NCI-H1436 (cell line): ENCODE data around the gene ANKS4B.
"Not testable (repeated sequence)": the region's sequence is repeated elsewhere in the genome, so short reads cannot be mapped to it uniquely, and the experiment has no call there.

ENCODE experiments used
- DNase-seq: peaks from one replicate; lab custom pipeline; 2025; lab: John Stamatoyannopoulos, UW

The ANKS4B gene

DNA sequence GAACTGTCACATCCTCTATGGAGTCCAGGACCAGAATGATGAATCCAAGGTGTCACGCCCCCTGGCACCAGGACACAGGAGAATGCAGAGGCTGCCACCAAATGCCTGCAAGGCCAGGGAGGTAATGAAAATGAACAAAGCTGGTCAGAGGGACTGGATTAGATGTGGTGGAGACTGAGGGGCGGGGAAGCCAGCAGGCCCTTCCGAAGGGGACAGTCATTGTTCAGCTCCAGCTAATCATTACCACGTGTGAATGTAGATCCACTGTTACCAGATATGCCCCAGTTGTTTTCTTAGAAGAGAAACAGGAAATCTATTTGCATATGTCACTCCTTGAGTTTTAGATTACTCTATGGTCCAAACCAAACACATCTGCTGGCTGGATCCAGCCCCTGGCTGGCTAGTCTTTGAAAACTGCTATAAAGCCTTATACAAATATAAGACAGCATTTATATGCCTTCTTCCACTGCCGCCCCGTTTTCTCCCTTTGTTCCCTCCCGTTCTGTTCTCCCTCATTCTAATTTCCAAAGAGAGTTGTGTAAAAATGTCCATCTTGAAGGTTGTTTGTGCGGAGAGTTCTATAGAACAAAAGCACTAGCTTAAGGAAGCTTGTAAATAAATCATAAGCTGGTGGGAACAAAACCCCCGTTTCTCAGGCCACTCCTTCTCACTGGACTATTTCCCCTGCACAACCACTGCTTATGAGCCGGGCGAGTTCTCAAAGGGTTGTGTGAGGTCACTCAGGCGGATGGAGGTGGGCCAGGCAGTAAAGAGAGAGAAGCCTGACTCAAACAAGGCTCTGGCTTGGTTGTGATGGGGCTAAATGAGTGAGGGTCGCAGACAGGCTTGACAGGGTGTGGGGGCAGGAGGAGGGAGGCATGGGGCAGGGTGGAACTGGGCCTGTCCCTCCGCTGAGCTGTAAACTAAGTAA lies 30.4 kb downstream of the ANKS4B start:
- no peak for DNase-seq

DNA sequence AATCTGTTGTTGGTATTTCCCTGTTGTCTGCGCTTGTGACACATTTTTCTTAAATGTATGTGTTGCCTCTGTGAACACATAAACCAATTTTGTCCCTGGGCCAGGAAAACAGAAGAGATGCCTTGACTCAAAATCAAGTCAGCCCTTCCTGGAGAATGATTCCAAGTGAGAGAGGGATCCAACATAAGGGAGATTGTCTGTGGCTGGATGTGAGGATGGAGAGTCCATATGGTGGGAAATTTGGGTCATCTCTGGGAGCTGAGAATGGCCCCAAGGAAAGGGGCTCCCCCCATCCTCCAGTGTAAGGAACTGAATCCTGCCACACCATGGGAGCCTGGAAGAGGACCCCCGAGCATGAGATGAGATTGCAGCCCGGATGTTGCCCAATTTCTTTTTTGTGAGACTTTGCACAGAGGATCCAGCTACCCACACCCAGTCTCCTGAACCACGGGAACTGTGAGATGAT lies 31.1 kb downstream of the ANKS4B start:
- no peak for DNase-seq

- DNase-seq: no peak
These were observed 31.8 kb downstream of the ANKS4B start for GRCh38 chr16:21265104-21265837.

DNA sequence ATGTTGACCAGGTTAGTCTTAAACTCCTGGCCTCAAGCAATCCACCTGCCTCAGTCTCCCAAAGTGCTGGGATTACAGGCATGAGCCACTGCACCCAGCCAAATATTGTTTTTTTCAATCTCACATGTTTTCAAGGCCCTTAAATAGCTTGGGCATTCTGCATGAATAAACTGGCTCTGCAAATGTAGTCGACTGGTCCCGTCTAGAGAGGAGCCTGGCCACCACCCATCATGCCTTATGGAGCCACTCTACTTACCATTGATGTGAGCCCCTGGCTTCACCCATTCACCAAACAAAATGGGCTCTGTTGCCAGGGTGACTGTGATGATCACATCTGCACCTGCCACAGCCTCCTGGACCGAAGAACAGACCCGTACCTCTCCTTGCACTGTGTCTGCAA lies 33.8 kb downstream of the ANKS4B start:
- DNase-seq: no peak

DNA sequence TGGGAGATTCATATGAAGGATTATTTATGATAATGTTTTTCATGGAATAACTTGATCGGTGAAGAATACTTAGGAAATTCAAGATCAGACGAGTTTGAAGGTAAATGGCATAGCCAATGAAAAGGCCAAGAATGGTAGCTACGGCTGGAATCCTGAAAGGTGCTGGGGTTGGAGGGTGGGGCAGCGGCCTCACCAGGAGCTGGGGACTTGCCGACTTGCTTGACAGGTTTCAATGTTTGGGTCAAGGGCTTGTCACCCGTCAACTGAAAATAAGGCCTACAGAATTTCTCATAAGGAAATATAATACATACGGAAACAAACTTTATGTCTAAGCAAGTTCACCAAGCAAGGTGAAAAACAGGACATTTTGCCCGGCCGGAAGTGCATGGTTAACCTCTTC lies 34.7 kb downstream of the ANKS4B start:
- no peak for DNase-seq

GRCh38 chr16:21272253-21272652 lies 38.8 kb downstream of the ANKS4B start:
- no peak for DNase-seq

DNA sequence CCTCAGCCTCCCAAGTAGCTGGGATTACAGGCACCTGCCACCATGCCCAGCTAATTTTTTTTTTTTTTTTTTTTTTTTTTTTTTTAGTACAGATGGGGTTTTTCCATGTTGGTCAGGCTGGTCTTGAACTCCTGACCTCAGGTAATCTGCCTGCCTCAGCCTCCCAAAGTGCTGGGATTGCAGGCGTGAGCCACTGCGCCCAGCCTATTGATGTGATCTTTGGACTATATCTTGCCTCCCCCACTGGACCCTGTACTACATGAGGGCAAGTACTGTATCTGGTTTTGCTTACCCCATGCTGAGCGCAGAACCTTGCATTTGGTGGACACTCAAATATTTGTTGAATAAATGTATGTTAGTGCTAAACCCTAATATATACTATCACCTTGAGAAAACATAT lies 39.3 kb downstream of the ANKS4B start:
- DNase-seq: not testable (repeated sequence)

DNA sequence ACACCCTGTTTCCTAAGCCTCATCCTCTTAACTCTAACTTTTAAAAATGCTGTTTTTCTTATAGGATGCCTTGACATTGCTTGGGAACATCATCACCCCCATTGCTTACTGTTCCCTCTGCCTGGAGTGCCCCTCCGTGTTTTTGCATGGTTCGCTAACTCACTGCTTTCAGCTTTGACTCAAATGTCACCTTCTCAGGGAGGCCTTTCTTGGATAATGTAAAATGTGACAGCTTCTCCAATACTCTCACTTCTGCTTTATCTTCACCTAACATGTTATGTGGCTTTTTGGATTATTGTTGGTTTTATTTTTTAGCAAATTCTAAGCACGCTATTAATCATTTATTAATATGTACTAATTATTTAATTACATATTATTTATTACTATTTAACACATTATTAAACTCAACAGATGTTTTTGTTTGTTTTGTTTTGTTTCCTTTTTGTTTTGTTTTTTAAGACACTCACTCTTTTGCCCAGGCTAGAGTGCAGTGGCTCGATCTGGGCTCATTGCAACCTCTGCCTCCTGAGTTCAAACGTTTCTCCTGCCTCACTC lies 40.8 kb downstream of the ANKS4B start:
- no peak for DNase-seq

DNA sequence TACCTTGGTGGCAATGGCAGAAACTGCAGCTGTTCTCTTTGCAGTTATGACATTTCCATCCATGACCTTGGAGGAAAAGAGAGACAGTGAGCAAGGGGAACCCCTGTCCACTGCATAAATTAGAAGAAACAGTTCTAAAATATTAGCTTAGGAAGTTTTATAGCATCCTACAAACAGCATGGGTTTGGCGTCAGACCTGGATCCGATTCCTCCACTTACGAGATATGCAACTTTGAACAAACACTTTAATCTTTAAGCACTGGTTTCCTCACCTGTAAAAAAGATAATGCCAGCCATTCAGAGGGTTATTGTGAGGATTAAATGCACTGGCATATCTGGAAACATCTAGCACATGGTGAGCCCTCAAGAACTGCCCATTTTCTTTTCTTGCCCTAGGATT lies 42.0 kb downstream of the ANKS4B start:
- DNase-seq: no peak

- DNase-seq: no peak
These were observed 42.6 kb downstream of the ANKS4B start for GRCh38 chr16:21276090-21276489.

- no peak for DNase-seq
These were observed 43.8 kb downstream of the ANKS4B start for GRCh38 chr16:21277045-21277926.

DNA sequence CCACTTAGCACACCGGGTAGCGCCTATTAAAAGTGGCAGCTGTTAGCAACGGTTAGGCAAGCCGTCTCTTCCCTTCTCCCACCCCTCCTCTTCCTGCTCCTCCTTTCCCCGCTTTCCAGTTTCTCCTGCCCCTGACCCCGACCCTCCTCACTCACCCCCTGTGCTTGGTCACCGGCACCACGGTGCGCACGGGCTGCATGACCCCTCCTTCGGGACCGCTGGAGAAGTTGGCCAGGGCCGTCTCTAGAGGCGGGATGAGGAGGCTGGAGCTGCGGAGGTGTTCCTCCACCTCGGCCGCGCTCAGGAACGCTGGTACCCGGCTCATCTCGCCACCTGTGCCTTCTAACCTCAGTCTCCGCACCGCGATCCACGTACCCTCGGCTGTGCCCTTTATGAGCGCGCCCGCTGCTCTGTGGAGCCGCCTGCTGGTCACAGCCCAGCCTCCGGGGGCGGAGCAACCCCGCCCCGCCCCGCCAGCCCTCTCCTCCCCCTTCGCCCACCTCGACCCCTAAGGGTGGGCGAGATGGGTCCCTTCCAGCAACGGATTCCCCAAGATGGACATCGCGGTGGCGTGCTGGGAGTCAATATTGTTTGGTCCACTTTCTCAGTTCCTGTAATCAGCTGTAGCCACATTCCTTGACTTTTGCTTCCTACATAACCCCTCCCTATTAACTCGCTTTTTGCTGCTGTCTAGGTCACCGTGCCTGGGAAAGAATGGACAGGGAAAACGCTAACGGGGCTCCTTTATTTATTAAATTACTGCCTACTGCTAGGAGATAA lies 44.6 kb downstream of the ANKS4B start, which contains the start of gene CRYM:
CRYM (minus strand) TSS at position 364 of the 780 bp plus-strand sequence; CDS start at position 325, 39 bp downstream.
- DNase-seq: peak; percentile 63

- no peak for DNase-seq
These were observed 46.0 kb downstream of the ANKS4B start for GRCh38 chr16:21279501-21279900.

DNA sequence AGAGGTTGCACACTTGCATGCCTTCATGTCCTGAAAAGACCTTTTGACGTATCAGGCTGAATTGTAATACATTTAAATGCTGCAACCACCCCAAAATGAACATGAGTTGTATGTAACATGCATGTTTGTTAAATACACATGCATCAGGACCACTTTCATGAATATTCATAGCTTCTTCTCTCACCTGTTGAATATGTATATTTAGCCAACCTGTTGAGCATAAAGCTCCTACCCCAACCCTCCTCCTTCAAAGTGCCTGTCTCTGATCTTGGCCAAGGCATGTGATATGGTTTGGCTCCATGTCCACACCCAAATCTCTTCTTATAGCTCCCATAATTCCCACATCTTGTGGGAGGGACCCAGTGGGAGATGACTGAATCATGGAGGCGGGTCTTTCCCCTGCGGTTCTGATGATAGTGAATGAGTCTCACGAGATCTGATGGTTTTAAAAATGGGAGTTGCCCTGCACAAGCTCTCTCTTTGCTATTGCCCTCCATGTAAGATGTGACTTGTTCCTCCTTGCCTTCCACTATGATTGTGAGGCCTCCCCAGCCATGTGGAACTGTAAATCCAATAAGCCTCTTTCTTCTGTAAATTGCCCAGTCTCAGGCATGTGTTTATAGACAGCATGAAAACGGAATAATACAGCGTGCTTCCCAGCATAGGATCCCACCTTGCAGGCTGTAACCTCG lies 48.3 kb downstream of the ANKS4B start:
- no peak for DNase-seq

DNA sequence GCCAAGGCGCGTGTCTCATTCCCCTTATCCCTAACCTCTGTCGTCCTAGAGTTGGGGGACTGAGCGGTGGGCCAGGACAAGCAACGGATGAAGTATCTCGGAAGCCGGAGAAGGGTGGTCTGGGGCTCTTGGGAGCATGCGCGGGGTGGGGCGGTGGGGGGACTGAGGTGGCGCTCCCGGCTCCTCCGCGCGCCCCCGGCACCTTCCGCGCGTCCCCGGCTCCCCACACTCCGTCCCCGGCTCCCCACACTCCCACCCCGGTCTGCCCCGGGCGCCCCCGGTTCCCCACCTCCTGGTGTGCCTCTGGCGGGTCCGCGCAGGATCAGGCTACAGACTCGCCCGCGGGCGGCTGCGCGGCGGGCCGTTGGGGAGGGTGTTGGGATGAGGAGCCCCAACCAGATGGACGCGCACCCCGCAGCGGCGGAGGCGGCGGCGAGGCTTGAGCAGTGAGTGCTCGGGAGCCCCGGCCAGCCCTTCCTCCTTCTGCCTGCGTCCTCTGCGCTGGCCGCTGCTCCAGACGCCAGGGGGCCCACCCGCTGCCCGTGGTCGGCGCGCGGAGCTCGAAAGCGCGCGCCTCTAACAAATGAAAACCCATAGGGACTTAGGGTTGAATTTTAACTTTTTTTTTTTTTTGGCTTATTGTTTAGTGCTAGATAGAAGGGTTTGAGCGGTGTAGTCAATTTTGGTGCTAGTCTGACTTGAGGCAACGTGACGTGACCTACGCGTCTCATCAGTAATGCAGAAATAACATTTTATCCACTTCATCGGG lies 50.2 kb downstream of the ANKS4B start:
- DNase-seq: no peak

DNA sequence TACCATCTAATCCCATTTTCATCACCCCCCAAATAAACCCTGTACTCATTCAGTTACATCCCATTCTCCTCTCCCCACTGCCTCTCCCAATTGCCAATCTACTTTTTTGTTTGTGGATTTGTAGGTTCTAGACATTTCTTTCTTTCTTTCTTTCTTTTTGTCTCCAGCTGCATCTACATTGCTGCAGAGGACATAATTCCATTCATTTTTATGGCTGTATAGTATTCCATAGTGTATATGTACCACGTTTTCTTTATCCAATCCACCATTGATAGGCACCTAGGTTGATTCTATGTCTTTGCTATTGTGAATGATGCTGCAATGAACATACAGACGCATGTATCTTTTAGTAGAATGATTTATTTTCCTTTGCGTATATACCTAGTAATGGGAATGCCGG lies 50.9 kb downstream of the ANKS4B start:
- DNase-seq: no peak

- no peak for DNase-seq
These were observed 51.8 kb downstream of the ANKS4B start for GRCh38 chr16:21285314-21285713.

DNA sequence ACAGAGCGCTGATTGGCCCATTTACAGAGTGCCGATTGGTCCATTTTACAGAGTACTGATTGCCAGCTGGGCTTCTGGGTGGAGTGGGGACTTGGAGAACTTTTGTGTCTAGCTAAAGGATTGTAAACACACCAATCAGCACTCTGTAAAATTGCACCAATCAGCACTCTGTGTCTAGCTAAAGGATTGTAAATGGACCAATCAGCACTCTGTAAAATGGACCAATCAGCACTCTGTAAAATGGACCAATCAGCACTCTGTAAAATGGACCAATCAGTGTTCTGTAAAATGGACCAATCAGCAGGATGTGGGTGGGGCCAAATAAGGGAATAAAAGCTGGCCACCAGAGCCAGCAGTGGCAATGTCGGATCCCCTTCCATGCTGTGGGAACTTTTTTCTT lies 56.3 kb downstream of the ANKS4B start:
- DNase-seq: not testable (repeated sequence)
